Adrenal gland (tissue), 12 donors: ENCODE results near the gene PLD2. TPM values are rescaled to one million over a fixed set of nuclear protein-coding genes. Genes with fewer than 3 reads are reported as not detected.

Source experiments
- DNase-seq, 7 donors: peaks; one replicate each; pipeline ENCODE4 v3.0.0-alpha.2; 2019 to 2020
- H3K27ac ChIP-seq, 5 donors: fragments of 200-600 bp; sonication (generic) in 4 of 5; 1 replicate in 3 of 5; 2 replicates in 2 of 5; pipeline versions ENCODE4 v1.5.1 to v1.8.0; 2016 to 2020; ENCODE audit warnings: mild to moderate bottlenecking in 1 of 5
- H3K27me3 ChIP-seq: fragments of 200-600 bp; 2 replicates; pipeline ENCODE4 v1.8.0; 2021
- H3K36me3 ChIP-seq, 2 donors: fragments of 200-600 bp; replicated peaks in 1 of 2; 1 replicate in 1 of 2; 2 replicates in 1 of 2; pipeline versions ENCODE4 v1.5.1 to v1.8.0; 2018 to 2022
- H3K4me1 ChIP-seq, 2 donors: fragments of 200-600 bp; replicated peaks in 1 of 2; 1 replicate in 1 of 2; 2 replicates in 1 of 2; pipeline versions ENCODE4 v1.5.1 to v1.8.0; 2018 to 2021
- H3K4me3 ChIP-seq, 4 donors: fragments of 200-600 bp; sonication (generic) in 3 of 4; one replicate each; pipeline ENCODE4 v1.5.1; 2016 to 2018
- H3K9me3 ChIP-seq, 3 donors: fragments of 200-600 bp; sonication (generic) in 1 of 3; replicated peaks in 1 of 3; 1 replicate in 2 of 3; 2 replicates in 1 of 3; pipeline versions ENCODE4 v1.5.1 to v1.8.0; 2016 to 2021
- CTCF ChIP-seq, 6 experiments: fragments of 450-650 bp in 4 of 6; fragments of 200-600 bp in 2 of 6; sonication (generic) in 1 of 6; IDR thresholded peaks; 1 replicate in 5 of 6; 2 replicates in 1 of 6; pipeline versions ENCODE4 v1.5.1 to v1.8.0; 2016 to 2021; ENCODE audit warnings: antibody characterized with exemption in 6 of 6, mild to moderate bottlenecking in 2 of 6, moderate library complexity in 1 of 6
- POLR2A ChIP-seq, 2 donors: fragments of 450-650 bp; IDR thresholded peaks; one replicate each; pipeline ENCODE4 v1.6.1; 2017; ENCODE audit warnings: antibody characterized with exemption in 2 of 2, mild to moderate bottlenecking in 2 of 2, moderate library complexity in 1 of 2
- WGBS, 4 donors: extraction: QIAGEN DNeasy Blood & Tissue Kit in 2 of 4; methylation state at CpG; one replicate each; pipeline versions ENCODE4 v1.1.5 to v1.1.7; 2013 to 2017; 5-methylcytosine and 5-hydroxymethylcytosine counted together
- intact Hi-C, 2 donors: fragments of 100-400 bp; cut with DNase I; formaldehyde crosslinking; loops; one replicate each; pipeline versions ENCODE4 v1.14.1 to v1.15.0; 2022 to 2023
- polyA plus RNA-seq, 3 donors: library from polyadenylated mRNA; stranded (reverse); fragments of 200-250 nt in 2 of 3; fragments of 350-450 nt in 1 of 3; fragmentation: Illumina TruSeq in 1 of 3; extraction: RNeasy Lipid Tissue Mini Kit (QIAGEN cat#74804) in 1 of 3; gene quantifications; one replicate each; pipeline ENCODE4 v1.2.3, GENCODE V29; 2013 to 2014
- total RNA-seq, 9 donors: library from RNA; depleted of rRNA in 4 of 9; stranded (reverse); fragments of >200 nt in 4 of 9; fragments of 120-200 nt in 1 of 9; fragmentation: NEBNext Ultra II Directional in 1 of 9; extraction: Animal tissue kit (Norgen Biotek cat#: 25700) in 1 of 9; gene quantifications; one replicate each; pipeline versions ENCODE4 v1.1.0 to v1.2.4, GENCODE V29; 2013 to 2023
- donor health status: healthy with polysubstance abuse.
- donor health status: Bipolar disorder and iron deficiency.
- donor health status: DM: yes; HTN: yes; CAD: no.
- donor health status: DM: no; HTN: no; CAD: no.
- donor health status: DM: no; HTN: no; CAD: no.
- donor health status: DM: yes; HTN: yes; CAD: no.

The PLD2 gene
- total and polyA plus RNA-seq, 12 donors, result 4.1 to 34.8 (median 17.9) TPM

- TF ChIP-seq CTCF (IDR thresholded peaks at IDR 0.05), result peak in 3 of 6 experiments; percentile 14 to 25 (median 15)
- TF ChIP-seq POLR2A (IDR thresholded peaks at IDR 0.05), result no peak
- Histone ChIP-seq H3K36me3 (peaks cover 0 to 21% of the 10 kb centered on the region in 2 donors), H3K4me1 (no peaks in the 10 kb centered on the region), H3K27me3 (no peaks in the 10 kb centered on the region), H3K9me3 (no peaks in the 10 kb centered on the region), H3K4me3 (no peak overlapping the region), H3K27ac (no peak overlapping the region)
- DNase-seq, result no peak
- intact Hi-C loops, result no loop called here
- WGBS, 4 donors, result 80 to 86% (median 85%) methylated on average over 7 of the region's 7 CpGs
These were observed 8.2 kb downstream of the PLD2 start for GRCh38 chr17:4815043-4815675.

GRCh38 chr17:4816826-4817225 is 9.9 kb downstream of the PLD2 start:
- DNase-seq, result no peak
- no peaks in the 10 kb centered on the region for H3K9me3 ChIP-seq
- 79 to 93% (median 90%) methylated on average over 3 to 13 of the region's 13 CpGs for WGBS, 4 donors
- H3K27me3 ChIP-seq, result no peaks in the 10 kb centered on the region
- H3K4me3 ChIP-seq, result no peak overlapping the region
- TF ChIP-seq CTCF (IDR thresholded peaks at IDR 0.05) (no peak), POLR2A (IDR thresholded peaks at IDR 0.05) (no peak)
- no peaks in the 10 kb centered on the region for H3K4me1 ChIP-seq
- intact Hi-C loops, result no loop called here
- H3K36me3 ChIP-seq, result peaks cover 0 to 21% of the 10 kb centered on the region in 2 donors
- H3K27ac ChIP-seq, result no peak overlapping the region

GRCh38 chr17:4818276-4818675 is 11.3 kb downstream of the PLD2 start:
- peaks cover 0 to 21% of the 10 kb centered on the region in 2 donors for H3K36me3 ChIP-seq
- no peak for TF ChIP-seq POLR2A (IDR thresholded peaks at IDR 0.05)
- TF ChIP-seq CTCF (IDR thresholded peaks at IDR 0.05), result no peak
- H3K27me3 ChIP-seq, result no peaks in the 10 kb centered on the region
- H3K9me3 ChIP-seq, result no peaks in the 10 kb centered on the region
- no peak overlapping the region for H3K4me3 ChIP-seq
- no peak for DNase-seq
- H3K27ac ChIP-seq, result no peak overlapping the region
- no peaks in the 10 kb centered on the region for H3K4me1 ChIP-seq
- intact Hi-C loops, result no loop called here
- WGBS, 4 donors, result 81 to 87% (median 82%) methylated on average over 11 to 12 of the region's 12 CpGs

GRCh38 chr17:4822835-4823234 is 15.9 kb downstream of the PLD2 start:
- no peaks in the 10 kb centered on the region for H3K36me3 ChIP-seq
- intact Hi-C loops, result no loop called here
- TF ChIP-seq CTCF (IDR thresholded peaks at IDR 0.05) (no peak), POLR2A (IDR thresholded peaks at IDR 0.05) (no peak)

More at GRCh38 chr17:4822835-4823234, 15.9 kb downstream of the PLD2 start:
- Histone ChIP-seq H3K27me3 (no peaks in the 10 kb centered on the region), H3K27ac (no peak overlapping the region), H3K4me3 (no peak overlapping the region), H3K9me3 (no peaks in the 10 kb centered on the region), H3K4me1 (no peaks in the 10 kb centered on the region)
- 80 to 90% (median 81%) methylated on average over 2 to 3 of the region's 3 CpGs; no CpG with 5 or more reads in 1 of the 4 donors for WGBS, 4 donors
- DNase-seq, result no peak
